GM19240 (cell line): ENCODE measurements around the gene FBLN5.
"Not testable (repeated sequence)": the region's sequence is repeated elsewhere in the genome, so short reads cannot be mapped to it uniquely, and the experiment has no call there.

Experiments used
- DNase-seq: peaks from one replicate; pipeline ENCODE4 v3.0.0; 2011; ENCODE audit warnings: low spot score; ENCODE audit not compliant: insufficient read length

Gene FBLN5

DNA sequence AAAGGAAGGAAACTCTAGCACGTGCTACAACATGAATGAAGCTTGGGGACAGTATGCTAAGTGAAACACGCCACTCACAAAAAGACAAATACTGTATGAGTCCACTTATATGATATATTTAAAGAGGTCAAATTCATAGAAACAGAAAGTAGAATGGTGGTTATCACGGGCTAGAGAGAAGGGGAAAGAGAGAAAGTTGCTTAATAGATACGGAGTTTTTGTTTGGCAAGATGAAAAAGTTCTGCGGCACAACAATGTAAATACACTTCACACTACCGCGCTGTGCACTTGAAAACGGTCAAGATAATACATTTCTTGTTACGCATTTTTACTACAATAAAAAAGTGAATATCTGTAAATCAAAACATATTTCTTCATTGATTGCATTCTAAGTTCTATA lies 37.3 kb downstream of the FBLN5 start:
- no peak for DNase-seq

DNA sequence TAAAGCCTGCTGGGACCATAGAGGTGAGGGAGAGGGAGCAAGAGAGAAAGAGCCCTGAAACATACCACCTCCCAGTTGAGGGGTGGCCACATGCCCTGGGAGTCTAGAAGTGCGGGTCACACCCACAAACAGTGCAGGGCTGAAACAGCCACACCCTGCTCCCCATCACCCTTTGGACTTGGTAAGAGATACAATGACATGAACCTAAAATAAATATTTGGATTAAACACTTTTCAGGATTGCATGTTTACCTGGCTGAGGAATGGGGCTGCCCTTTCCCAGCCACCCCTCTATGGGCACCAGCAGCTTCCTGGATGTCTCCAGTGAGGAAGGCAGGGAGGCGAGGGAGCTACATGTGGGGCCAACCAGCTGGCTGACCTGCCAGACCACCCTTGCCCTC lies 41.1 kb downstream of the FBLN5 start:
- DNase-seq: no peak

DNA sequence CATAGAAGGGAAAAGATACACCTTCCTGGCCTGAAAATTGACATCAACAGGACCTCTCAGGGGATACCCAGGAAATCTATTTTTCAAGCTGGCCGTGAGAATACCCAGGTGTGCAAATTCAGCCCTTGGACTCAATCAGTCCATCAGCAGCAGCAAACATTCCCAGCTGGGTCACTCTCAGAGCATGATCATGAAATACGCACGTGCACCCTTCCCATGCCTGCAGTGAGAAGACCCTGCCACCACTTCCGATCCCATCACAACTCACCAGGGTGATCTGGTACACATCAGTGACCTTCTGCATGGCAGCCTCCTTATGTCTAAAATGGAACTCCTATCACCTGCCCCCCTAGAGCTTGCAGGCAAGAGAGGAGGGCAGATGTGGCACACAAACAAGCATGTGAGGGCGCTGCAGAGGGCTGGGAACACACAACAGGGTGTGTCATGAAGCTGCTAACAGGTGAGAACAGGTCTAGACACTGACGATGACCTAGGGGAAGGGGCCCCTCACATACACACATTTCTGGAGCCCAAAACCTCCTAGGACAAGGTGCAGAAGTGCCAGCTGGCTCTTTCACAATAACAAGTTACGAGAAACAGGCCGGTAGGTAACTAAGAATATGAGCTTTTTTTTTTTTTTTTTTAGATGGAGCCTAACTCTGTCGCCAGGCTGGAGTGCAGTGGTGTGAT lies 42.4 kb downstream of the FBLN5 start:
- DNase-seq: no peak

DNA sequence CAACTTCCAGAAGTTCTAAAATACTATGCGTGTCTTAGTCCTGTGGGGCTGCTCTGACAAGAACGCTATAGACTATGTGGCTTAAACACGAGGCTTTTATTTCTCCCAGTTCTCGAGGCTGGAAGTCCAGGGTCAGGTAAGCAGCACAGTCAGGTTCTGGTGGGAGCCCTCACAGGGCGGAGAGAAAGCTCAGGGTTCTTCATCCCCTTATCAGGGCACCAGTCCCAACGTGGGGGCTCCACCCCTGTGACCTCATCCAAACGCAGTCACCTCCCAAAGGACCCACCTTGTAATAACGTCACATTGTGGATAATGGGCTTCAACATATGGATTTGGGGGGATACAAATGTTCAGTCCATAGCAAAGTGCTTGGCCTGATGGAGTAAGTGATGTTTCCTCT lies 43.0 kb downstream of the FBLN5 start:
- DNase-seq: no peak

DNA sequence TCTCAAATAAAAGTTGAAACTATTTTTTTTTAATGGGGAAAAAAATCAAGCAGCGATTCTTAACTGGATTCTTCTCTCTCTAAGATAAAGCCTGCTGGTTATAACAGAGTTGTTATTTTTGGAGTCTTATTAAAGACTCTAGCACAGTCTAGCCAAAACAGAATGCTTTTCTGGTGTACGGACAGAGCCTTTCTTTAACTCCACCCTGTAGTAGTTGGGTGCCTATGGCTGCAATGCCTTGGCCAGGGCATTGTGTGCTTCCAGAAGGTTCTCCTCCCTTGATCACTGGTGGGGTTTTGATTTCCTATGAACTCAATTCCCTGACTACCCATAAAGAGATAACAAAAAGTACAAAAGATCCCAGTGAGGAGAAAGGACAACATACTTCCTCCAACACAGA lies 44.4 kb downstream of the FBLN5 start:
- no peak for DNase-seq

DNA sequence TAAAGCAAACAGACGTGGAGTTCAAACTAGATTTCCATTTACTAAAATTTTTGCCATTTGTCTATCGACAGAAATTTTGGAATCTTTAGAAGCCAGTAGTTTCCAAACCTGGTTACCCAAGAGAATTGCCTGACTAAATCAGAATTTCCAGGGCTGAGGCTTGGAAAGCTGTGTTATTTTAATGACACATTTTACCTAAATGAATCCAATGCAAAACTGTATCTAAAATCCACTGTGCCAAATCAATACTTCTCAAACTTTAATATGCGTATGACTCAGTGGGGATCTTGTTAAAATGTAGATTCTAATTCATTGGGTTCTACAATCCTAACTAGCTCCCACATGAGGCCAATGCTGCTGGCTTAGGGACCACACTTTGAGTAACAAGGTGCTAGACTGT lies 45.2 kb downstream of the FBLN5 start:
- DNase-seq: no peak

DNA sequence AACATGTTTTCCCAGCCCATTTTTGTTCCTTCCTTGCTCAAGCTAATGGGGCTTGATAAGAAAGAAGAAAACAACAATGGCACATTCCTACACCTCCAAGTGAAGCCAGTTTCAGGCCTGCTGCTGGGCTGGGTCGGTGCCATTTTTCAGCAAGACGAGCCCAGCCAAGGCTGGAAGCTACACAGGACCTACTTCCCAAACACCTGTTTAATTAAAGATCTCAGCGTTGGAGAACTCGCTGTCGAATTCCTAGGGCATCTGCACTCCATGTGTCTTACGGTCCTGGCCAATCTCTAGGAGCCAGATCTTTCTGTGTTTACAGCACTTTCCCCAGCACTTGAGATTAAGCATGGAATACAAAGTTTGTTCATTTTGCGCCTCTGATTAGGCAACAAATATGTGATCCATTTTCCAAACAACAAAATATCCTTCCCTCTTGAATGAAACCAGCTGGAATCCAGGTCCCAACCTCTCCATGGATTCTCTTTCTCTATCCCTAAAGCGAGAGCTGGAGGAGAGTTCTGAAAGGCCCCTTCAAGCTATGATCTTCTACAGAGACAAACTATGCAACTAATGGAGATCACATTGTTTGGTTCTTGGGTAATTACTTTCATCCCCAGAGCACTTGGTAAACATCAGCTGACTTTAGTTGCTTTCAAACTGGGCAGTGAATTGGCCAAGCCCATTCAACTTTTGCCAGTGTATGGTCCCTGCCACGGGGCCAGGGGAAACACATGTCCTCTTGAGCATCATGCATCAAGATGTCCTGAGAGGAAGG lies 45.9 kb downstream of the FBLN5 start:
- no peak for DNase-seq

DNA sequence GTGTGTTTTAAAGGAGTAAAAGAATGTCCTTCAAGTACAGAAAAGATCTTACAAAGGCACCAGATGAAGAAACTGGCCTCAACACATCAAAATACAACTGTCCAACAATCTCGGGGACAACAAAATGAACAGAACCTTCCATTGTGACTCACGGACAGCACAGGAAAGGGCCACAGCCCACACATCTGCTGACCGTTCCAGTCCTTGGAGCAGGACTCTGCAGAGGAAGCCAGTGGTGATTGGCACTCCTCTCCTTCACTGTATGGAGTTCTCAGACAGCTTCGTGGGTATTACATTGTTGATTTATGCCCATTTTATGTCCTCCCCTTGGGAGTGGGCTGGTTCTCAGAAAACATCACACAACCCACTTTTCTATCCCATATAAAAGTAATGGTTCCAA lies 47.7 kb downstream of the FBLN5 start:
- no peak for DNase-seq

DNA sequence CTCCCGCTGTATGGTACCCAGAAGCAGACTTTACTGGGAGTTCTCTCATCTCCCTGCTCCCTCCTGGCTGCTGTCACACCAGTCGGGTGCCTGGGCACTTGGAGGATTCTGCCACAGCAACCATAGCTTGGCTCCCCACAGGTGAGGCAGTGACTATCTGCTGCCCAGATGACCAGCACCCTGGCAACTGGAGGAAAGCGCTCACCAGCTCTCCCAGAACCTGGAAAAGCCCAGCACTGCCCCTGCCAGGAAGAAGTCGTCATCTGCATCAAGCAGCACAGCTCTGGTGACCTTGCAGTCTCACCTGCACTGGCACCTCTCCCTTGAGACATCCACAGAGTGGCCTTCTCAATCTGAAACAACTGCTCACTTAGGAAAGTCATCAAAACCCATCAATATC lies 48.3 kb downstream of the FBLN5 start:
- no peak for DNase-seq

DNA sequence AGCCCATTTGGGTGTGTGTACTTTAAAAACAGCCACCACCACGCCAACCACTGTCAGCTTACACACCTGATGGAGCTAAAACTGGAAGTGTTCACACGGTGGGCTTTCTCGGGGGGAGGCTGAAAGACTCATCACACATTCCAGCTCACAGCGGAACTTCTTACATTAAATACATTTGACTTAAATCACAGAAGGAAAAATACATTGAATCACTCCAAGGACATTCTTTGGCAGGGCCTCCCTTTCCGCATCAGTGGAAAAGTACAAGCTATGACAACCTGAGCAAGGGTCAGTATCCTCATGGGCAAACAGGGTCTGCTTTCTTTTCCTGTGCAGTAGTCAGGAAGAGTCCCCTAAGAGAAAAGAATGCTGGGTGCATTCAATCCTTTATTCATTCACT lies 49.1 kb downstream of the FBLN5 start:
- no peak for DNase-seq

DNA sequence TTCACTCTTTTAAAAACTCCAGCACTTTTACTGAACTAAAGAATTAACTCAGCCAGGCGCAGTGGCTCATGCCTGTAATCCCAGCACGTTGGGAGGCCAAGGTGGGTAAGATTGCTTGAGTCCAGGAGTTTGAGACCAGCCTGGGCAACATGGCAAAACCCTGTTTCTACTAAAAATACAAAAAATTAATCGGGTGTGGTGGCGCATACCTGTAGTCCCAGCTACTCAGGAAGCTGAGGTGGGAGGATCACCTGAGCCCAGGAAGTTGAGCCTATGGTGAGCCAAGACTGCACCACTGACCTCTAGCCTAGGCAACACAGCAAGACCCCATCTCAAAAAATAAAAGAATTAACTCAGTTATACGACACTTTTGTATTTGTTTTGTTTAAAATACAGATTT lies 49.8 kb downstream of the FBLN5 start:
- DNase-seq: not testable (repeated sequence)

DNA sequence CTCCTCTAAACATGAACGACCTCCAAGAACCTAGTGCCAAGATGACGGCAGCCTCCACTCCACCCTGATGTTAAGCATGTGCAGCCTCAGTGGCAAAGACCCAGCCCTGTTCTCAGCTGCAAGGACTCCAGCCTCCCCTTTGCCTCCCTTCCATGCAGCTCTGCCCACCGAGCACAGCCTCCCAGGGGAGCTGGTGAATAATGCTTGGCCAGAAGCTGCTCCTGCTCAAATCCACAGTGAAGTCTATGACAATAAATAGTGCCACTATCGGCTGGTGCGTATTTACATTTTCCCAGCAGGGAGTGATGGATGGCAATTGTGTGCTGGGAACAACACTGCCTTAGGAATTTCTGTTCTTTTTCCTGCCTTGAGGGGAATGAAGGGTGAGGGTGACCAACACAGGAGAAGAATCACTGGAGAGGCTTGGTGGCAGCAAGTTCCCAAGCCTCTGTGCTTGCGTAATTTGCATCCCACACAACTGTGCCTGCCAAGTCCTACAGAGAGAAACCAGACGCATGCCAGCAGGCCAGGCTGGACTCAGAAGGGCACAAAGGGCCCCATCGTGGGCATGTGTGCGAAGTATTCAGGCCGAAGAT lies 50.3 kb downstream of the FBLN5 start:
- DNase-seq: no peak

DNA sequence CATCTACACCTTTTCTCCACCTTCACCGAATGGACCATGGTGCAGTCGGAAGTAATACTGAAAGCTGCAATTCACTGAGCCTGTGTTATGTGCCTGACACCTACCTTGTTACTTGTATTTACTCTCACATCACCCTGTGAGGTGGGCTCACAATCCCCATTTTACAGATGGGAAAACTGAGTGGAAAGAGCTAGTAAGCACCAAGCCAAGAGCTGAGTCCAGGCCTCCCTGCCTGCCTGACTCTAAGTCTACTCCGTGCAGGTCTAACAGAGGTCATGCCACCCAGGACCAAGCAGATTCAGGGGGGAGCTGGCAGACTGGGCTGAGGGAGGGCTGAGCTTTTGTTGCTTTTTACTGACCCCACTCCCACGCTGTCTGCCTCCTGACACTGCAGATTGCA lies 51.1 kb downstream of the FBLN5 start:
- no peak for DNase-seq

DNA sequence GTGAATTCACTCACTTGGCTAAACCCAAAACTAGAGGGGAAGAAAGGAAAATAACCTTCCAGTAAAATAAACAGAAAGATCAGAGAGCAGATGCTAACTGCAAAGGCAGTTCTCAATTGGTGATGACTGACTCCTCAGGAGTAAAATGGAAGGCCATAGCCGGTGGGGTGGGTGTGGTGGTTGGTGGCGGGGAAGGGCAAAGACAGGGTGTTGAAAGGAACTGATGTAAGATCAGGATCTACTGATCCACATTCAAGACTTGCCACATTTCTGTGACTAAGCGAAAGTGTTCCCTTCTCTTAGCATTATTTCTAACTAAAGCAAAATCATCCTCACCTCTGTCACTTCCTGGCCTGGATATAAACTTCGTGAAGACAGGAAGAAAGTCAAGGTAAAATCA lies 53.8 kb downstream of the FBLN5 start:
- DNase-seq: no peak

DNA sequence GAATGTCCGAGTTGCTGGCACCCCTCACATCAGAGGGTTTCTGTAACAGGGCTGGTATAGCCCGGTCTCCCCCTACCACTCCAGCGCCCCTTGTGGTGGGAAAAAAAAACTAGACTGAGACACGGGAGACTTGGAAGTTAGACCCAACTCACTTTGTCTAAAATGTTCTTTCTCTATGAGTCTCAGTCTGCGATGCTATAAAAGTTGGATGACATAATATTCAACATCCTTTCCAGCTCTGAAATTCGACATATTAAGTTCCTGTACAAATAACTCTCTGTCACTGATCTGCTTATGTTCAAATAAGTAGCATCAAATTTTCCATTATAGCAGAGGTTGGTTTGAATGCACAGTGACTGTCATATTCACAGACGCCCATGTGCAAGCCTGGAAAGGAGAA lies 54.5 kb downstream of the FBLN5 start:
- no peak for DNase-seq

DNA sequence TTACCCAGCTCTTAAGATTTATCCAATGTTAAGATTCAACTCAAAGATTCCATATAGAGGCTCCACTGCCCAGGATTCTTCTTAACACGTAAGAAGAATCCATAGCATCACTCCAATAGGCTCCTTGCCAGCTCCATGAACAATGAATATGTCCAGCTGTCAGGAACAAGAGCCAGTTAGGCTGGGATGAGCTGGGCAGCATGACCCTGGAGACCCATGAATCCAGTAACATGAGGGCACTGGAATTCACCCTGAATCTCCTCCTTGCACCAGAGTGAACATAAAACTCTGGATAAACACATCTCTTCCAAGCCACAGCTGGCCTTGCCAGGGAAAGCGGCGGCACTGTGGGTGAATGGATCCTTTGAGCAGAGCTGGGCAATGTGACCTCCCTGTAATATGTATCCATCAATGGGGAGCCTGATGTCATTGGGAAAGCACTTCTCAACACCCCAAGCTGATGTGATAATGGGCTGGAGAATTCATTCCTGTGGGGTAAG lies 55.7 kb downstream of the FBLN5 start:
- no peak for DNase-seq

DNA sequence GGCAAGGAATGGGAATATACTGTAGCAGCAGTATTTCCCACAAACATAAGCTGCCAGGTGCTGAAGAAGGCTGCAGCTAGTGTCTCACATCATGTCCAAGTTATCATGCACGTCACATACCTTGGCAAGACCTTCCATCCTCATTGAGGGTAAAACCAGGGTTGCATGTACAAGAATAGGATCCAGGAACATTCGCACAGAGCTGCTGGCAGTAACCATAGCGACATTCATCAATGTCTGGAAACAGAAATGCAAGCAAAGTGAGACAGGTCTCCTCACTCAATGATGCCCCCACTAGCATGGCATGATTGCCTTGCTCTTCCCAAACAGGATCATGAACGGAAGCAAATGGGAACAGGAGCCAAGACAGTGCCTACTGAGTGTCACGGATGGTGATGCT lies 56.4 kb downstream of the FBLN5 start:
- no peak for DNase-seq

DNA sequence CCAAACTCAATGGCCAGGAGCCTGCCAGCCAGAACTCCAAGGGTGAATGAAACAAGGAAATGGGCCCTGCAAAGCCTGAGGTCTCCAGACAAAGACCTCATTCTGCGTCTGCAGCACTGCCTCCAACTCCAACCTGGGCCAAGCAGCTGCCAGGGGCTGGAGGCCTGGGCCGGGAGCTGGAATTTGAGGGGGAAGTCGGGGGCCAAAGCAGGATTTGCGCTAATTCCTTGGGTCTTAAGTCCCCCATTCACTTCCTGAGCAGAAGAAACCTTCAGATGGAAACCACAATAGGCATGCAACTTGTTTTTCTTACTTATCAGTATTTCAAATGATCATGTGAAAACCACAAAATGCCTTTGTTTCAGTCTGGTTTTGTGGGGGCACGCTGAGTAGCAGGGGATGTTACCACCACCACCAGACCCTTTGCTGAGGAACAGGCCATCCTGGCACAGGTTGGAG lies 57.2 kb downstream of the FBLN5 start:
- no peak for DNase-seq

DNA sequence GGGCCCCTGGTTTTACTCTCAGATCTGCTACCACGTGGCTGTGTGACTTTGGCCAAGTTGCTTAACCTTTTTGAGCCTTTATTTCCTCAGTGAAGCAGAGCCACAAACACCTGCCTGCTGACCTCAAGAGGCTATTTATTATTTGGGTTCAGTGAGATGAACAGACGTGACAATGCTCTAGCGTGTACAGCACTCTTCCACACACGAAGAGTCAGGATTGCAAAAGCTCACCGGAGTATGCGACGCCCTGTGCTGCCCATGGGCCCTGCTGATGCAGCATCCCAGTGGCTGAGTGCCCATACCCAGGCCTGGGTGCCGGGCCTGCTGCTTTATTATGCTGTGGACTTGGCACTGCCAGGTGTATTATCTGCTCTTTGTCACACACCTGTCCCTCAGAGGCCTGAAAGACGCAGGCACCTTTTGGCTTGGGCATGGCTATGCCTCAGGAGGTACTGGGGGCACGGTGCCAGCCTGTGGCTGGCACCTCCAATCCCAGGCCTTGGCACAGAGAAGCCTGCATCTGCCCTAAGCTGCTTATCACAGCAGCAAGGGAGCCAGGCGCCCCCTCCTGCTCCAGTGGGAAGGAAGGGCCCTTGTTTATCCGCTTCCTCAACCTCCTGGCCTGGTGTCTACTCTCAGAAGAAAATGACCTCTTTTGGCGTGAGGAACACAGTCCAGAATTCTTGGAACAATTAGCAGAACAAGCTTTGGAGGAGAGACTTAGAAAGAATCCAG lies 57.9 kb downstream of the FBLN5 start:
- no peak for DNase-seq

DNA sequence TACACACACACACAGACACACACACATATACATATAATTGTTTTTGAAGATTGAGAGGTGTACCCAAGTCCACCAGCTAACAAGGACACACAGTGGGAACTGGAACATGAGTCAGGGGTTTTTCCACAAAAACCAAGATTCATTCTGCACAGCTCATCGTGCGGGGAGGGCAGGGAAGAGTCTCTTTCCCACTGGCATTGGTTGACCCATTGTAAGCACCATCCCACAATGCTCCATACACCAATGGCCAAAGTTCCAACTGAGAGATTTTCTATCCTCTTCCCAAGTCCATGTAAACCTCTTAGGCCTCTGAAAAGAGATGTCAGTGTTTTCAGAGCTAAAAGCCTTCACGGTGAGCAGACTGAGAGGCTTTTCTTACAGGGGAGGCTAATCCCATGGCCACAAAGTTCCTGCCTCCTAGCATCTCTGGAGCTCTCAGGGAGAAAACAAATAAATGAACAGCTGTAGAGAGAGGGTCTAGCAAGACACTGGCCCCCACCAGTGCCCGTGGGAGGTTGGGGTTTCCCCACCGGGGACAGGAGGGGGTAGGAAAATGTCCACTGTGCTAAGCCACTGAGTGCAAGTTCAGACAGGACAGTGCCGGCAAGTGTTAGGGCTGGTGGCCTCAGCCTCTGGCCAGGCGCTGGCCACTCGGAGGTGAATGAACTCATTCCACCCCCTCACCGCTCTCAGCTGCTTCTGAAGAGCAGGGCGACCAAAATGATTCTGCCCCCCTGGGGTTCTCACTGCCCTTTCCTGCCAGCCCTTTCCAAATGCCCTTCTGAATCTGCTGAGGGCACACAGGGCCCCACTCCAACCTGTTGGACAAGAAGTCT lies 58.6 kb downstream of the FBLN5 start:
- DNase-seq: no peak

DNA sequence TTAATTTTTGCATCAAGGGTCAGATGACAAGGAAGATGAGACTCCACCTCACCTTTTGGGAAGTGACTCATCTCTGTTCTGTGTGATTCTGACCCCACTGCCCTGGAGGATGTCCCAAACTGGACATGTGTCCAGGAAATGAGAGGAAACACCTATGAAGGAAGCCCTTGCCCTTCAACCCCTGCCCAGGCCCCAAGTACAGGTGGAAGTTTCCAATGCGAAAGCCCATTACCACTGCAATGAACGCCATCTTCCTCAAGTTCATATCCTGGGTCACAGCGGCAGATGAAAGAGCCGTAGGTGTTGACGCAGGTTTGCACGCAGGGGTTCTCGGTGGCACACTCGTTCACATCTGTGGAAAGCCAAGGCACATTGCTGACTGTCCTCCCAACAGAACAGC lies 60.5 kb downstream of the FBLN5 start:
- DNase-seq: no peak
